ENCODE measurements around the gene CFAP20. TPM values are rescaled to one million over a fixed set of nuclear protein-coding genes. Genes with fewer than 3 reads are reported as not detected.

The CFAP20 gene
- total and polyA plus RNA-seq, 2 of the 13 experiments (the other 11 are each of a cell fraction or from before 2014, with no cell fraction given): 73.1 to 87.4 TPM

DNA sequence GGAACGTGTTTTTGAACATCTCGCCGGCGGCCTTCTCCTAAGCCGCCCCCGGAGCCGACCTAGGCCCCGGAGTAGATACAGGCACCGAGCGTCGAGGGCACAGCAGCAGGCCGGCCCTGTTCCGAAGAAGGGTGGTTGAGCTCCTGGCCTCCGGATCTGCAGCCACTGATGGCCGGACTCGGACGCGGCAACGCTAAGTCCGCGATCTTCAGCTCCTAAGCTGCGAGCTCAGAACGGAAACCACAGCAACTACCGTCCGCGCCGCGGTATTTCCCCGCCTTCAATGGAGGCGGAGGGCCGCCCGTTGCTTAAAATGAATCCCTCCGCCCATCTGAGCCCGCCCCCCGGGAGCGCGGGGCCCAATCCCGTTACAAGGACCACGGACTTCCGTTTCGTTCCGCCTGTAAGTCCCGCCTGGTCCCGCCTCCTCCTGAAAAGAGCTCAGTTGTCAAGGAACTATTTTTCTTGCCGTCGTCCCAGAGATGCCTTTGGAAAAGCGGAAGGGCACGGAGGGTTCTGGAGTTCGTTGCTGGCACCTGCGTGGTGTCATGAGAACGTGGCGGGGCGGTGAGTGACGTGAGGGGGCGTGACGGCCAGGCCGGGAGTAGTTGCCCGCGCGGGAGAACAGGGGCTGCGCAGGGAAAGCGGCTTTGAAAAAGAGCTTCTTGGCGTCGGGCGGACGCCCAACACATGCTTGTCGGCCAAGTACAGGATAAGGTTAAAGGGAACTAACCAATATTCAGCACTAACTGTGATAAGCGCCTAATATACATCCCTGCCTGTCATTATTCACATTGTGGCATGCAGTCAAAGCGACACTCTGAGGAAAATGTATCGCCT lies at the start of gene CFAP20 (continued):
- TF ChIP-seq, protein P1, sequence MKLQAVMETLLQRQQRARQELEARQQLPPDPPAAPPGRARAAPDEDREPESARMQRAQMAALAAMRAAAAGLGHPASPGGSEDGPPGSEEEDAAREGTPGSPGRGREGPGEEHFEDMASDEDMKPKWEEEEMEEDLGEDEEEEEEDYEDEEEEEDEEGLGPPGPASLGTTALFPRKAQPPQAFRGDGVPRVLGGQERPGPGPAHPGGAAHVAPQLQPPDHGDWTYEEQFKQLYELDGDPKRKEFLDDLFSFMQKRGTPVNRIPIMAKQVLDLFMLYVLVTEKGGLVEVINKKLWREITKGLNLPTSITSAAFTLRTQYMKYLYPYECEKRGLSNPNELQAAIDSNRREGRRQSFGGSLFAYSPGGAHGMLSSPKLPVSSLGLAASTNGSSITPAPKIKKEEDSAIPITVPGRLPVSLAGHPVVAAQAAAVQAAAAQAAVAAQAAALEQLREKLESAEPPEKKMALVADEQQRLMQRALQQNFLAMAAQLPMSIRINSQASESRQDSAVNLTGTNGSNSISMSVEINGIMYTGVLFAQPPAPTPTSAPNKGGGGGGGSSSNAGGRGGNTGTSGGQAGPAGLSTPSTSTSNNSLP (IDR thresholded peaks at IDR 0.05; ENCODE audit: low read depth, low read length): peak; percentile 52; the same call in 1 of the 2 replicates
- TF ChIP-seq ETV5 (CRISPR knock-in tag; IDR thresholded peaks at IDR 0.05; ENCODE audit: borderline replicate concordance) (peak; percentile 80; the same call in 1 of the 2 replicates), LCORL (IDR thresholded peaks at IDR 0.05) (no peak), LCORL (CRISPR knock-in tag; IDR thresholded peaks at IDR 0.05) (peak; percentile 86), ZBTB3 (CRISPR knock-in tag; IDR thresholded peaks at IDR 0.05; ENCODE audit: borderline replicate concordance, low read depth) (peak; percentile 92; the same call in 1 of the 2 replicates), ZNF33A (CRISPR knock-in tag; IDR thresholded peaks at IDR 0.05; ENCODE audit: borderline replicate concordance) (0 out of 2 replicates have a peak, but pooled peaks have one; percentile 87), HOXA3 (CRISPR knock-in tag; IDR thresholded peaks at IDR 0.05) (peak; percentile 98), ZNF7 (CRISPR knock-in tag; IDR thresholded peaks at IDR 0.05) (no peak), ATF1 (CRISPR knock-in tag; IDR thresholded peaks at IDR 0.05) (peak; percentile 97)
- TF ChIP-seq, protein P2, sequence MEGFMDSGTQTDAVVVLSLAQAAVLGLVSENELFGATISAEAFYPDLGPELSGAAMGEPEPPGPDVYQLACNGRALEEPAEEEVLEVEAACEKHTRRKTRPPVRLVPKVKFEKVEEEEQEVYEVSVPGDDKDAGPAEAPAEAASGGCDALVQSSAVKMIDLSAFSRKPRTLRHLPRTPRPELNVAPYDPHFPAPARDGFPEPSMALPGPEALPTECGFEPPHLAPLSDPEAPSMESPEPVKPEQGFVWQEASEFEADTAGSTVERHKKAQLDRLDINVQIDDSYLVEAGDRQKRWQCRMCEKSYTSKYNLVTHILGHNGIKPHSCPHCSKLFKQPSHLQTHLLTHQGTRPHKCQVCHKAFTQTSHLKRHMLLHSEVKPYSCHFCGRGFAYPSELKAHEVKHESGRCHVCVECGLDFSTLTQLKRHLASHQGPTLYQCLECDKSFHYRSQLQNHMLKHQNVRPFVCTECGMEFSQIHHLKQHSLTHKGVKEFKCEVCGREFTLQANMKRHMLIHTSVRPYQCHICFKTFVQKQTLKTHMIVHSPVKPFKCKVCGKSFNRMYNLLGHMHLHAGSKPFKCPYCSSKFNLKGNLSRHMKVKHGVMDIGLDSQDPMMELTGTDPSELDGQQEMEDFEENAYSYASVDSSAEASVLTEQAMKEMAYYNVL (CRISPR knock-in tag; IDR thresholded peaks at IDR 0.05; ENCODE audit: borderline replicate concordance): peak; percentile 88
- TF ChIP-seq, protein P3, sequence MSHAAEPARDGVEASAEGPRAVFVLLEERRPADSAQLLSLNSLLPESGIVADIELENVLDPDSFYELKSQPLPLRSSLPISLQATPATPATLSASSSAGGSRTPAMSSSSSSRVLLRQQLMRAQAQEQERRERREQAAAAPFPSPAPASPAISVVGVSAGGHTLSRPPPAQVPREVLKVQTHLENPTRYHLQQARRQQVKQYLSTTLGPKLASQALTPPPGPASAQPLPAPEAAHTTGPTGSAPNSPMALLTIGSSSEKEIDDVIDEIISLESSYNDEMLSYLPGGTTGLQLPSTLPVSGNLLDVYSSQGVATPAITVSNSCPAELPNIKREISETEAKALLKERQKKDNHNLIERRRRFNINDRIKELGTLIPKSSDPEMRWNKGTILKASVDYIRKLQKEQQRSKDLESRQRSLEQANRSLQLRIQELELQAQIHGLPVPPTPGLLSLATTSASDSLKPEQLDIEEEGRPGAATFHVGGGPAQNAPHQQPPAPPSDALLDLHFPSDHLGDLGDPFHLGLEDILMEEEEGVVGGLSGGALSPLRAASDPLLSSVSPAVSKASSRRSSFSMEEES (CRISPR knock-in tag; IDR thresholded peaks at IDR 0.05): peak; percentile 88
- TF ChIP-seq, protein P4, sequence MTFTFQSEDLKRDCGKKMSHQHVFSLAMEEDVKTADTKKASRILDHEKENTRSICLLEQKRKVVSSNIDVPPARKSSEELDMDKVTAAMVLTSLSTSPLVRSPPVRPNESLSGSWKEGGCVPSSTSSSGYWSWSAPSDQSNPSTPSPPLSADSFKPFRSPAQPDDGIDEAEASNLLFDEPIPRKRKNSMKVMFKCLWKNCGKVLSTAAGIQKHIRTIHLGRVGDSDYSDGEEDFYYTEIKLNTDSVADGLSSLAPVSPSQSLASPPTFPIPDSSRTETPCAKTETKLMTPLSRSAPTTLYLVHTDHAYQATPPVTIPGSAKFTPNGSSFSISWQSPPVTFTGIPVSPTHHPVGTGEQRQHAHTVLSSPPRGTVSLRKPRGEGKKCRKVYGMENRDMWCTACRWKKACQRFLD (CRISPR knock-in tag; IDR thresholded peaks at IDR 0.05; ENCODE audit: borderline replicate concordance): peak; percentile 94
- TF ChIP-seq, protein P5, sequence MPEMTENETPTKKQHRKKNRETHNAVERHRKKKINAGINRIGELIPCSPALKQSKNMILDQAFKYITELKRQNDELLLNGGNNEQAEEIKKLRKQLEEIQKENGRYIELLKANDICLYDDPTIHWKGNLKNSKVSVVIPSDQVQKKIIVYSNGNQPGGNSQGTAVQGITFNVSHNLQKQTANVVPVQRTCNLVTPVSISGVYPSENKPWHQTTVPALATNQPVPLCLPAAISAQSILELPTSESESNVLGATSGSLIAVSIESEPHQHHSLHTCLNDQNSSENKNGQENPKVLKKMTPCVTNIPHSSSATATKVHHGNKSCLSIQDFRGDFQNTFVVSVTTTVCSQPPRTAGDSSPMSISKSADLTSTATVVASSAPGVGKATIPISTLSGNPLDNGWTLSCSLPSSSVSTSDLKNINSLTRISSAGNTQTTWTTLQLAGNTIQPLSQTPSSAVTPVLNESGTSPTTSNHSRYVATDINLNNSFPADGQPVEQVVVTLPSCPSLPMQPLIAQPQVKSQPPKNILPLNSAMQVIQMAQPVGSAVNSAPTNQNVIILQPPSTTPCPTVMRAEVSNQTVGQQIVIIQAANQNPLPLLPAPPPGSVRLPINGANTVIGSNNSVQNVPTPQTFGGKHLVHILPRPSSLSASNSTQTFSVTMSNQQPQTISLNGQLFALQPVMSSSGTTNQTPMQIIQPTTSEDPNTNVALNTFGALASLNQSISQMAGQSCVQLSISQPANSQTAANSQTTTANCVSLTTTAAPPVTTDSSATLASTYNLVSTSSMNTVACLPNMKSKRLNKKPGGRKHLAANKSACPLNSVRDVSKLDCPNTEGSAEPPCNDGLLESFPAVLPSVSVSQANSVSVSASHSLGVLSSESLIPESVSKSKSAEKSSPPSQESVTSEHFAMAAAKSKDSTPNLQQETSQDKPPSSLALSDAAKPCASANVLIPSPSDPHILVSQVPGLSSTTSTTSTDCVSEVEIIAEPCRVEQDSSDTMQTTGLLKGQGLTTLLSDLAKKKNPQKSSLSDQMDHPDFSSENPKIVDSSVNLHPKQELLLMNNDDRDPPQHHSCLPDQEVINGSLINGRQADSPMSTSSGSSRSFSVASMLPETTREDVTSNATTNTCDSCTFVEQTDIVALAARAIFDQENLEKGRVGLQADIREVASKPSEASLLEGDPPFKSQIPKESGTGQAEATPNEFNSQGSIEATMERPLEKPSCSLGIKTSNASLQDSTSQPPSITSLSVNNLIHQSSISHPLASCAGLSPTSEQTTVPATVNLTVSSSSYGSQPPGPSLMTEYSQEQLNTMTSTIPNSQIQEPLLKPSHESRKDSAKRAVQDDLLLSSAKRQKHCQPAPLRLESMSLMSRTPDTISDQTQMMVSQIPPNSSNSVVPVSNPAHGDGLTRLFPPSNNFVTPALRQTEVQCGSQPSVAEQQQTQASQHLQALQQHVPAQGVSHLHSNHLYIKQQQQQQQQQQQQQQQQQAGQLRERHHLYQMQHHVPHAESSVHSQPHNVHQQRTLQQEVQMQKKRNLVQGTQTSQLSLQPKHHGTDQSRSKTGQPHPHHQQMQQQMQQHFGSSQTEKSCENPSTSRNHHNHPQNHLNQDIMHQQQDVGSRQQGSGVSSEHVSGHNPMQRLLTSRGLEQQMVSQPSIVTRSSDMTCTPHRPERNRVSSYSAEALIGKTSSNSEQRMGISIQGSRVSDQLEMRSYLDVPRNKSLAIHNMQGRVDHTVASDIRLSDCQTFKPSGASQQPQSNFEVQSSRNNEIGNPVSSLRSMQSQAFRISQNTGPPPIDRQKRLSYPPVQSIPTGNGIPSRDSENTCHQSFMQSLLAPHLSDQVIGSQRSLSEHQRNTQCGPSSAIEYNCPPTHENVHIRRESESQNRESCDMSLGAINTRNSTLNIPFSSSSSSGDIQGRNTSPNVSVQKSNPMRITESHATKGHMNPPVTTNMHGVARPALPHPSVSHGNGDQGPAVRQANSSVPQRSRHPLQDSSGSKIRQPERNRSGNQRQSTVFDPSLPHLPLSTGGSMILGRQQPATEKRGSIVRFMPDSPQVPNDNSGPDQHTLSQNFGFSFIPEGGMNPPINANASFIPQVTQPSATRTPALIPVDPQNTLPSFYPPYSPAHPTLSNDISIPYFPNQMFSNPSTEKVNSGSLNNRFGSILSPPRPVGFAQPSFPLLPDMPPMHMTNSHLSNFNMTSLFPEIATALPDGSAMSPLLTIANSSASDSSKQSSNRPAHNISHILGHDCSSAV (CRISPR knock-in tag; IDR thresholded peaks at IDR 0.05; ENCODE audit: borderline replicate concordance): 0 out of 2 replicates have a peak, but pooled peaks have one; percentile 48

All from HepG2 (cell line).